WTC11 (cell line): ENCODE results near the gene FKBP11. TPM values are rescaled to one million over a fixed set of nuclear protein-coding genes. Genes with fewer than 3 reads are reported as not detected.

Experiments
- ATAC-seq: fragments of 200-7000 bp; cut with Tn5 transposase; 2 replicates; pipeline ENCODE4 v1.10.0; 2021; ENCODE audit warnings: mild to moderate bottlenecking, moderate library complexity
- CTCF ChIA-PET: fragments of 300-600 bp; sonication (Branson Sonifier 250); formaldehyde crosslinking; loops from one replicate; lab custom pipeline; 2021; ENCODE audit warnings: antibody characterized with exemption; lab: Charles Lee
- POLR2A ChIA-PET: fragments of 350-600 bp; sonication (Branson Sonifier 250); formaldehyde crosslinking; loops from one replicate; lab custom pipeline; 2021; ENCODE audit warnings: antibody characterized with exemption; lab: Charles Lee
- DNase-seq: peaks from one replicate; pipeline ENCODE4 v3.0.0; 2021; ENCODE audit warnings: low spot score
- H3K27ac Mint-ChIP-seq: 2 replicates; pipeline ENCODE4 v1.8.0; 2021; ENCODE audit warnings: mixed read lengths
- H3K27me3 Mint-ChIP-seq: 2 replicates; pipeline ENCODE4 v1.8.0; 2021; ENCODE audit warnings: low read depth, mild to moderate bottlenecking, moderate library complexity, mixed read lengths
- H3K36me3 Mint-ChIP-seq: 2 replicates; pipeline ENCODE4 v1.8.0; 2021; ENCODE audit warnings: mixed read lengths
- H3K4me1 Mint-ChIP-seq: 2 replicates; pipeline ENCODE4 v1.8.0; 2022; ENCODE audit warnings: mixed read lengths
- H3K4me3 Mint-ChIP-seq: 2 replicates; pipeline ENCODE4 v1.8.0; 2021; ENCODE audit warnings: mild to moderate bottlenecking, moderate library complexity, mixed read lengths
- H3K9me3 Mint-ChIP-seq: 2 replicates; pipeline ENCODE4 v1.8.0; 2021; ENCODE audit warnings: mixed read lengths
- CBFB ChIP-seq: sonication (generic); formaldehyde crosslinking; IDR thresholded peaks from 2 replicates; pipeline ENCODE4 v1.8.1; 2022; ENCODE audit warnings: mild to moderate bottlenecking, low read depth, missing genetic modification reagents
- CREB1 ChIP-seq: sonication (generic); formaldehyde crosslinking; IDR thresholded peaks from 2 replicates; pipeline ENCODE4 v1.8.0; 2023; ENCODE audit warnings: mild to moderate bottlenecking, missing genetic modification reagents
- ELF4 ChIP-seq: sonication (generic); formaldehyde crosslinking; IDR thresholded peaks from 2 replicates; pipeline ENCODE4 v1.8.1; 2022; ENCODE audit warnings: low read depth, mild to moderate bottlenecking, moderate library complexity, missing genetic modification reagents
- FOXK1 ChIP-seq: sonication (generic); formaldehyde crosslinking; IDR thresholded peaks from 2 replicates; pipeline ENCODE4 v1.8.0; 2022; ENCODE audit warnings: mild to moderate bottlenecking, moderate library complexity, missing genetic modification reagents
- FOXP1 ChIP-seq: sonication (generic); formaldehyde crosslinking; IDR thresholded peaks from 2 replicates; pipeline ENCODE4 v1.8.0; 2022; ENCODE audit warnings: missing genetic modification reagents, mild to moderate bottlenecking, moderate library complexity, borderline replicate concordance
- HMGA2 ChIP-seq: fragments of 250-450 bp; sonication (Bioruptor Pico); IDR thresholded peaks from 2 replicates; pipeline ENCODE4 v1.4.0; 2021; ENCODE audit warnings: mild to moderate bottlenecking, moderate library complexity
- MXD4 ChIP-seq: fragments of 250-450 bp; sonication (Bioruptor Pico); IDR thresholded peaks from 2 replicates; pipeline ENCODE4 v1.8.0; 2021; ENCODE audit warnings: mild to moderate bottlenecking, moderate library complexity, borderline replicate concordance
- NFATC4 ChIP-seq: fragments of 250-450 bp; sonication (Bioruptor Pico); IDR thresholded peaks from 2 replicates; pipeline ENCODE4 v1.9.0; 2021; ENCODE audit warnings: mild to moderate bottlenecking
- NR3C1 ChIP-seq: sonication (generic); formaldehyde crosslinking; conservative IDR thresholded peaks from 2 replicates; pipeline ENCODE4 v1.8.1; 2023; ENCODE audit warnings: low read depth, mild to moderate bottlenecking, missing genetic modification reagents
- SOX15 ChIP-seq: fragments of 250-450 bp; sonication (Bioruptor Pico); IDR thresholded peaks from 2 replicates; pipeline ENCODE4 v1.9.0; 2021; ENCODE audit warnings: mild to moderate bottlenecking
- TCF7 ChIP-seq: sonication (generic); formaldehyde crosslinking; IDR thresholded peaks from 2 replicates; pipeline ENCODE4 v1.8.0; 2022; ENCODE audit warnings: mild to moderate bottlenecking, low read depth, missing genetic modification reagents, moderate library complexity
- TEAD1 ChIP-seq: sonication (generic); formaldehyde crosslinking; IDR thresholded peaks from 2 replicates; pipeline ENCODE4 v1.8.0; 2022; ENCODE audit warnings: mild to moderate bottlenecking, missing genetic modification reagents
- TEAD4 ChIP-seq: sonication (generic); formaldehyde crosslinking; IDR thresholded peaks from 2 replicates; pipeline ENCODE4 v1.8.0; 2022; ENCODE audit warnings: mild to moderate bottlenecking, missing genetic modification reagents
- total RNA-seq: library from RNA; stranded (reverse); gene quantifications from 3 replicates; pipeline ENCODE4 v1.2.3, GENCODE V29; 2021
- TF ChIP-seq, protein P1 (sequence below): fragments of 250-450 bp; sonication (Bioruptor Pico); IDR thresholded peaks from 2 replicates; pipeline ENCODE4 v1.9.0; 2021; ENCODE audit warnings: moderate library complexity, mild to moderate bottlenecking, inconsistent platforms, borderline replicate concordance
- TF ChIP-seq, protein P2 (sequence below): sonication (generic); formaldehyde crosslinking; conservative IDR thresholded peaks from 2 replicates; pipeline ENCODE4 v1.8.1; 2022; ENCODE audit warnings: mild to moderate bottlenecking, missing genetic modification reagents
- TF ChIP-seq, protein P3 (sequence below): sonication (generic); formaldehyde crosslinking; IDR thresholded peaks from 2 replicates; pipeline ENCODE4 v1.8.0; 2023; ENCODE audit warnings: missing genetic modification reagents
- TF ChIP-seq, protein P4 (sequence below): sonication (generic); formaldehyde crosslinking; IDR thresholded peaks from 2 replicates; pipeline ENCODE4 v1.8.1; 2023; ENCODE audit warnings: mild to moderate bottlenecking, missing genetic modification reagents
- TF ChIP-seq, protein P5 (sequence below): sonication (generic); formaldehyde crosslinking; IDR thresholded peaks from 2 replicates; pipeline ENCODE4 v1.8.1; 2022; ENCODE audit warnings: mild to moderate bottlenecking, moderate library complexity, missing genetic modification reagents
- TF ChIP-seq, protein P6 (sequence below): fragments of 250-450 bp; sonication (Bioruptor Pico); IDR thresholded peaks from 2 replicates; pipeline ENCODE4 v1.9.0; 2021; ENCODE audit warnings: mild to moderate bottlenecking, borderline replicate concordance

Gene FKBP11
- total RNA-seq, 1 experiment from 2014 or later = 64.5 TPM

DNA sequence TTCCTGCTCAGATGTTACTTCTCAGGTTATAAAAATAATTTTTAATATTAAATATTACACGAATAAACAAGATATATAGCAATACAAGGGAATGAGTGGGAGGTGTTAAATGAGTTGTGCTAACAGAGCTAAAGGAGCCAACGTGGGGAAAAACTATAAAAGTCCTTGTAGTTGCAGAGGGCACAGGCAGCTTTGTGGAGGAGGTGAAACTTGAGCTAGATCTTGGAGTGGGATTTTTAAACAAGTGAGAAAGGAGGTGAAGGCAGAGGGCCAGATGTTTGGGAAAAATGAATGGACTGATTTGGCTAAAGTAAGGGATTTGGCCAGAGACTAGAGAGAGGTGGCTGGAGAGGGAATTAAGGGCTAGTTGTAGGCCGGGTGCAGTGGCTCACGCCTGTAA, 5.2 kb upstream of the FKBP11 start (continued):
- TF ChIP-seq, protein P1, sequence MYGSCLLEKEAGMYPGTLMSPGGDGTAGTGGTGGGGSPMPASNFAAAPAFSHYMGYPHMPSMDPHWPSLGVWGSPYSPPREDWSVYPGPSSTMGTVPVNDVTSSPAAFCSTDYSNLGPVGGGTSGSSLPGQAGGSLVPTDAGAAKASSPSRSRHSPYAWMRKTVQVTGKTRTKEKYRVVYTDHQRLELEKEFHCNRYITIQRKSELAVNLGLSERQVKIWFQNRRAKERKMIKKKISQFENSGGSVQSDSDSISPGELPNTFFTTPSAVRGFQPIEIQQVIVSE (CRISPR knock-in tag) = no peak
- TF ChIP-seq HMGA2 = no peak
- no peak for TF ChIP-seq CBFB (CRISPR knock-in tag)
- TF ChIP-seq TCF7 (CRISPR knock-in tag) = no peak
- TF ChIP-seq, protein P2, sequence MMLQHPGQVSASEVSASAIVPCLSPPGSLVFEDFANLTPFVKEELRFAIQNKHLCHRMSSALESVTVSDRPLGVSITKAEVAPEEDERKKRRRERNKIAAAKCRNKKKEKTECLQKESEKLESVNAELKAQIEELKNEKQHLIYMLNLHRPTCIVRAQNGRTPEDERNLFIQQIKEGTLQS (CRISPR knock-in tag) = no peak
- TF ChIP-seq TEAD1 (CRISPR knock-in tag) = no peak
- TF ChIP-seq, protein P3, sequence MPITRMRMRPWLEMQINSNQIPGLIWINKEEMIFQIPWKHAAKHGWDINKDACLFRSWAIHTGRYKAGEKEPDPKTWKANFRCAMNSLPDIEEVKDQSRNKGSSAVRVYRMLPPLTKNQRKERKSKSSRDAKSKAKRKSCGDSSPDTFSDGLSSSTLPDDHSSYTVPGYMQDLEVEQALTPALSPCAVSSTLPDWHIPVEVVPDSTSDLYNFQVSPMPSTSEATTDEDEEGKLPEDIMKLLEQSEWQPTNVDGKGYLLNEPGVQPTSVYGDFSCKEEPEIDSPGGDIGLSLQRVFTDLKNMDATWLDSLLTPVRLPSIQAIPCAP = no peak
- no peak for TF ChIP-seq FOXK1 (CRISPR knock-in tag)
- TF ChIP-seq TEAD4 (CRISPR knock-in tag) = no peak
- TF ChIP-seq NFATC4 (CRISPR knock-in tag) = no peak

DNA sequence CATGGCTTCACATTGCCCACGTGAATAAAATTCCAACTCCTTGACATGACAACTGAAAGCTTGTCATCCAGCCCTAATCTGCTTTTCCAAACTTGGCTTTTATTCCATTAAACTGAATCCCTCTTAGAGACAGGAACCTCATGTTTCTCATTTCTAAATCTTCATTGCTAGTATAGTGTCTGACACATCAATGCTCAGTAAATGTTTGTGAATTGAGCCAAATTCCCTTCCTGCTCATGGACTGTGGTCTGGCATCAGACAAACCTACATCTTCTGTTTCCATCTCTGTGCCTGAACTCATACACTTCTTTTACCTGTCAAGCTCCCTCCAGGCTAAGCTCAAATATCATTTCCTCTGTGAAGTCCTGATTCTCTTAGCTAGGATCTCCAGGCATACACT, 4.3 kb upstream of the FKBP11 start:
- CTCF ChIA-PET = interaction anchor here (0.9 to 2.0 kb wide), 6 partner anchors 8 to 115 kb away, joined by 3 to 9 read pairs (median 4); a partner anchor contains a TSS
- Mint-ChIP-seq H3K27ac (no peak overlapping the region), H3K36me3 (peaks cover 41% of the 10 kb centered on the region), H3K9me3 (no peaks in the 10 kb centered on the region), H3K4me1 (peaks cover 8% of the 10 kb centered on the region), H3K27me3 (no peaks in the 10 kb centered on the region), H3K4me3 (no peak overlapping the region)
- TF ChIP-seq, protein P4, sequence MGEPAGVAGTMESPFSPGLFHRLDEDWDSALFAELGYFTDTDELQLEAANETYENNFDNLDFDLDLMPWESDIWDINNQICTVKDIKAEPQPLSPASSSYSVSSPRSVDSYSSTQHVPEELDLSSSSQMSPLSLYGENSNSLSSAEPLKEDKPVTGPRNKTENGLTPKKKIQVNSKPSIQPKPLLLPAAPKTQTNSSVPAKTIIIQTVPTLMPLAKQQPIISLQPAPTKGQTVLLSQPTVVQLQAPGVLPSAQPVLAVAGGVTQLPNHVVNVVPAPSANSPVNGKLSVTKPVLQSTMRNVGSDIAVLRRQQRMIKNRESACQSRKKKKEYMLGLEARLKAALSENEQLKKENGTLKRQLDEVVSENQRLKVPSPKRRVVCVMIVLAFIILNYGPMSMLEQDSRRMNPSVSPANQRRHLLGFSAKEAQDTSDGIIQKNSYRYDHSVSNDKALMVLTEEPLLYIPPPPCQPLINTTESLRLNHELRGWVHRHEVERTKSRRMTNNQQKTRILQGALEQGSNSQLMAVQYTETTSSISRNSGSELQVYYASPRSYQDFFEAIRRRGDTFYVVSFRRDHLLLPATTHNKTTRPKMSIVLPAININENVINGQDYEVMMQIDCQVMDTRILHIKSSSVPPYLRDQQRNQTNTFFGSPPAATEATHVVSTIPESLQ (CRISPR knock-in tag) = no peak
- TF ChIP-seq, protein P5, sequence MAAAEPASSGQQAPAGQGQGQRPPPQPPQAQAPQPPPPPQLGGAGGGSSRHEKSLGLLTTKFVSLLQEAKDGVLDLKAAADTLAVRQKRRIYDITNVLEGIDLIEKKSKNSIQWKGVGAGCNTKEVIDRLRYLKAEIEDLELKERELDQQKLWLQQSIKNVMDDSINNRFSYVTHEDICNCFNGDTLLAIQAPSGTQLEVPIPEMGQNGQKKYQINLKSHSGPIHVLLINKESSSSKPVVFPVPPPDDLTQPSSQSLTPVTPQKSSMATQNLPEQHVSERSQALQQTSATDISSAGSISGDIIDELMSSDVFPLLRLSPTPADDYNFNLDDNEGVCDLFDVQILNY (CRISPR knock-in tag) = no peak
- TF ChIP-seq FOXP1 (CRISPR knock-in tag) = no peak
- no peak for TF ChIP-seq SOX15 (CRISPR knock-in tag)
- no peak for TF ChIP-seq CREB1
- TF ChIP-seq CBFB (CRISPR knock-in tag) = no peak
- TF ChIP-seq MXD4 (CRISPR knock-in tag) = no peak
- TF ChIP-seq, protein P6, sequence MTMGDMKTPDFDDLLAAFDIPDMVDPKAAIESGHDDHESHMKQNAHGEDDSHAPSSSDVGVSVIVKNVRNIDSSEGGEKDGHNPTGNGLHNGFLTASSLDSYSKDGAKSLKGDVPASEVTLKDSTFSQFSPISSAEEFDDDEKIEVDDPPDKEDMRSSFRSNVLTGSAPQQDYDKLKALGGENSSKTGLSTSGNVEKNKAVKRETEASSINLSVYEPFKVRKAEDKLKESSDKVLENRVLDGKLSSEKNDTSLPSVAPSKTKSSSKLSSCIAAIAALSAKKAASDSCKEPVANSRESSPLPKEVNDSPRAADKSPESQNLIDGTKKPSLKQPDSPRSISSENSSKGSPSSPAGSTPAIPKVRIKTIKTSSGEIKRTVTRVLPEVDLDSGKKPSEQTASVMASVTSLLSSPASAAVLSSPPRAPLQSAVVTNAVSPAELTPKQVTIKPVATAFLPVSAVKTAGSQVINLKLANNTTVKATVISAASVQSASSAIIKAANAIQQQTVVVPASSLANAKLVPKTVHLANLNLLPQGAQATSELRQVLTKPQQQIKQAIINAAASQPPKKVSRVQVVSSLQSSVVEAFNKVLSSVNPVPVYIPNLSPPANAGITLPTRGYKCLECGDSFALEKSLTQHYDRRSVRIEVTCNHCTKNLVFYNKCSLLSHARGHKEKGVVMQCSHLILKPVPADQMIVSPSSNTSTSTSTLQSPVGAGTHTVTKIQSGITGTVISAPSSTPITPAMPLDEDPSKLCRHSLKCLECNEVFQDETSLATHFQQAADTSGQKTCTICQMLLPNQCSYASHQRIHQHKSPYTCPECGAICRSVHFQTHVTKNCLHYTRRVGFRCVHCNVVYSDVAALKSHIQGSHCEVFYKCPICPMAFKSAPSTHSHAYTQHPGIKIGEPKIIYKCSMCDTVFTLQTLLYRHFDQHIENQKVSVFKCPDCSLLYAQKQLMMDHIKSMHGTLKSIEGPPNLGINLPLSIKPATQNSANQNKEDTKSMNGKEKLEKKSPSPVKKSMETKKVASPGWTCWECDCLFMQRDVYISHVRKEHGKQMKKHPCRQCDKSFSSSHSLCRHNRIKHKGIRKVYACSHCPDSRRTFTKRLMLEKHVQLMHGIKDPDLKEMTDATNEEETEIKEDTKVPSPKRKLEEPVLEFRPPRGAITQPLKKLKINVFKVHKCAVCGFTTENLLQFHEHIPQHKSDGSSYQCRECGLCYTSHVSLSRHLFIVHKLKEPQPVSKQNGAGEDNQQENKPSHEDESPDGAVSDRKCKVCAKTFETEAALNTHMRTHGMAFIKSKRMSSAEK (CRISPR knock-in tag) = no peak
- TF ChIP-seq NR3C1 (CRISPR knock-in tag) = no peak
- no peak for TF ChIP-seq ELF4
- no peak for ATAC-seq
- POLR2A ChIA-PET = interaction anchor here (0.6 kb wide), 1 partner anchor 19 kb away, joined by 3 read pairs; no protein-coding TSS in a partner anchor
- DNase-seq = no peak
